Mesenchymal stem cell (in vitro differentiated cells and primary cell): ENCODE results near the gene OOSP4A.

ENCODE experiments used
- DNase-seq: peaks from one replicate; pipeline ENCODE4 v3.0.0-alpha.2; 2013
- H2AFZ ChIP-seq: one replicate; pipeline ENCODE4 v1.6.1; 2013; ENCODE audit warnings: low read depth, mild to moderate bottlenecking, control low read depth, inconsistent platforms, low read length, moderate library complexity
- H2AK5ac ChIP-seq: 2 replicates; pipeline ENCODE4 v1.6.1; 2013; ENCODE audit warnings: low read length, moderate library complexity, mild to moderate bottlenecking, inconsistent platforms; ENCODE audit not compliant: severe bottlenecking
- H2BK120ac ChIP-seq: one replicate; pipeline ENCODE4 v1.6.1; 2013; ENCODE audit warnings: low read depth, mild to moderate bottlenecking, inconsistent platforms, low read length, moderate library complexity
- H2BK12ac ChIP-seq, 2 experiments: one replicate each; pipeline ENCODE4 v1.6.1; 2013; ENCODE audit warnings: inconsistent platforms in 2 of 2, low read length in 2 of 2, mild to moderate bottlenecking in 2 of 2, moderate library complexity in 2 of 2, control low read depth in 1 of 2
- H2BK15ac ChIP-seq: one replicate; pipeline ENCODE4 v1.6.1; 2013; ENCODE audit warnings: mild to moderate bottlenecking, low read depth, inconsistent platforms; ENCODE audit not compliant: poor library complexity, severe bottlenecking
- H2BK5ac ChIP-seq: 2 replicates; pipeline ENCODE4 v1.6.1; 2013; ENCODE audit warnings: low read depth, mild to moderate bottlenecking, low read length, control low read depth, inconsistent platforms; ENCODE audit not compliant: poor library complexity, severe bottlenecking
- H3K14ac ChIP-seq, 2 experiments: one replicate each; pipeline ENCODE4 v1.6.1; 2013; ENCODE audit warnings: inconsistent platforms in 2 of 2, low read length in 2 of 2, control low read depth in 1 of 2, mild to moderate bottlenecking in 1 of 2, moderate library complexity in 1 of 2
- H3K18ac ChIP-seq, 2 experiments: one replicate each; pipeline ENCODE4 v1.6.1; 2013; ENCODE audit warnings: inconsistent platforms in 2 of 2, low read length in 2 of 2, control low read depth in 1 of 2, low read depth in 1 of 2, mild to moderate bottlenecking in 1 of 2
- H3K23ac ChIP-seq, 2 experiments: one replicate each; pipeline ENCODE4 v1.6.1; 2013; ENCODE audit warnings: inconsistent platforms in 2 of 2, low read length in 2 of 2, mild to moderate bottlenecking in 2 of 2, moderate library complexity in 2 of 2, control low read depth in 1 of 2
- H3K27ac ChIP-seq: 2 replicates; pipeline ENCODE4 v1.5.1; 2013; ENCODE audit warnings: mild to moderate bottlenecking, moderate library complexity, low read length, control low read depth, inconsistent platforms; ENCODE audit not compliant: poor library complexity, severe bottlenecking
- H3K27me3 ChIP-seq, 2 experiments: 2 replicates each; pipeline versions ENCODE4 v1.6.1 to v1.7.0; 2013; ENCODE audit warnings: low read length in 2 of 2, mild to moderate bottlenecking in 2 of 2, moderate library complexity in 2 of 2, control low read depth in 1 of 2, inconsistent platforms in 1 of 2; ENCODE audit not compliant: control insufficient read depth in 1 of 2, insufficient read depth in 1 of 2
- H3K36me3 ChIP-seq, 2 experiments: 2 replicates each; pipeline versions ENCODE4 v1.6.1 to v1.7.0; 2013; ENCODE audit warnings: low read length in 2 of 2, control low read depth in 1 of 2, inconsistent platforms in 1 of 2, low read depth in 1 of 2, mild to moderate bottlenecking in 1 of 2; ENCODE audit not compliant: insufficient read depth in 2 of 2, control insufficient read depth in 1 of 2
- H3K4ac ChIP-seq, 2 experiments: one replicate each; pipeline ENCODE4 v1.6.1; 2013; ENCODE audit warnings: inconsistent platforms in 2 of 2, low read length in 2 of 2, mild to moderate bottlenecking in 2 of 2, moderate library complexity in 2 of 2, control low read depth in 1 of 2, low read depth in 1 of 2
- H3K4me1 ChIP-seq: 2 replicates; pipeline ENCODE4 v1.6.1; 2013; ENCODE audit warnings: low read depth, low read length, control low read depth; ENCODE audit not compliant: control insufficient read depth, insufficient read depth
- H3K4me2 ChIP-seq: 2 replicates; pipeline ENCODE4 v1.6.1; 2013; ENCODE audit warnings: low read length, mild to moderate bottlenecking, inconsistent platforms; ENCODE audit not compliant: poor library complexity, severe bottlenecking
- H3K4me3 ChIP-seq, 2 experiments: 2 replicates each; pipeline versions ENCODE4 v1.5.1 to v1.7.0; 2013; ENCODE audit warnings: low read length in 2 of 2, mild to moderate bottlenecking in 2 of 2, control low read depth in 1 of 2, low read depth in 1 of 2; ENCODE audit not compliant: insufficient read depth in 1 of 2
- H3K79me1 ChIP-seq: replicated peaks from 2 replicates; pipeline ENCODE4 v1.6.1; 2013; ENCODE audit warnings: mild to moderate bottlenecking, control low read depth, low read length, inconsistent platforms; ENCODE audit not compliant: poor library complexity, severe bottlenecking
- H3K9ac ChIP-seq: 2 replicates; pipeline ENCODE4 v1.7.0; 2013; ENCODE audit warnings: mild to moderate bottlenecking, low read length, moderate library complexity
- H3K9me3 ChIP-seq: 2 replicates; pipeline ENCODE4 v1.7.0; 2013; ENCODE audit warnings: mild to moderate bottlenecking, low read length; ENCODE audit not compliant: control insufficient read depth
- H4K8ac ChIP-seq: one replicate; pipeline ENCODE4 v1.6.1; 2013; ENCODE audit warnings: inconsistent platforms, mild to moderate bottlenecking, low read length, moderate library complexity
- H4K91ac ChIP-seq: one replicate; pipeline ENCODE4 v1.6.1; 2013; ENCODE audit warnings: mild to moderate bottlenecking, low read length, inconsistent platforms
- WGBS: methylation state at CpG from one replicate; pipeline ENCODE4 v1.1.7; 2013; ENCODE audit warnings: mixed read lengths; 5-methylcytosine and 5-hydroxymethylcytosine counted together

OOSP4A gene

DNA sequence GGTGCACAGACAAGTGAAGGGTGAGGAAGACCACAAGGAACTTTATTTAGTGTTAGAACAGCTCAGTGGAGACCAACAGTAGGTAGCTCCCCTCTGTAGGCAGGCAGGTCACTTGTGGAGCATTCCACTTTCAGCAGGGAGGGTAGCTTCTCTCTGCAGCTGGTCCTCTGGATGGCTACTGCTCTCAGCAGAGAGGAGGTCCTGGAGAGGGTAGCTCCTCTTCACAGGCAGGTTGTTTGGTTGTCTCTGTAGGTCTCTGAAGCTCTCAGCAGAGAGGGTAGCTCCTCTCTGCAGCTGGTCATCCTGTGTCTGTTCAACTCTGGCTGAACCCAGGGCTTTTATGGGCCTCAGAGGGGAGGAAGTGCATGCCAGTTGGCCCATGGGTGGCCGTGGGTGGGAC lies 32.1 kb upstream of the OOSP4A start:
- H3K9ac ChIP-seq, result no peak overlapping the region
- no peak overlapping the region for H3K4me3 ChIP-seq
- no peak overlapping the region for H4K8ac ChIP-seq
- no peak overlapping the region for H3K4me2 ChIP-seq
- no peak overlapping the region for H3K18ac ChIP-seq
- no peak overlapping the region for H2BK5ac ChIP-seq
- H3K27me3 ChIP-seq, result no peaks in the 10 kb centered on the region
- no peak overlapping the region for H3K27ac ChIP-seq
- no peak overlapping the region for H2AK5ac ChIP-seq
- no peak overlapping the region for H4K91ac ChIP-seq
- no peak overlapping the region for H3K14ac ChIP-seq
- no peak overlapping the region for H2BK12ac ChIP-seq
- H3K36me3 ChIP-seq, result no peaks in the 10 kb centered on the region
- no peak overlapping the region for H2BK15ac ChIP-seq
- H3K4me1 ChIP-seq, result no peaks in the 10 kb centered on the region
- DNase-seq, result no peak
- H3K79me1 ChIP-seq, result no peaks in the 10 kb centered on the region
- no peak overlapping the region for H2AFZ ChIP-seq
- no peak overlapping the region for H3K4ac ChIP-seq
- no peak overlapping the region for H2BK120ac ChIP-seq
- WGBS, result 79% methylated on average over 1 of the region's 1 CpG
- H3K23ac ChIP-seq, result no peak overlapping the region
- H3K9me3 ChIP-seq, result peaks cover 14% of the 10 kb centered on the region

DNA sequence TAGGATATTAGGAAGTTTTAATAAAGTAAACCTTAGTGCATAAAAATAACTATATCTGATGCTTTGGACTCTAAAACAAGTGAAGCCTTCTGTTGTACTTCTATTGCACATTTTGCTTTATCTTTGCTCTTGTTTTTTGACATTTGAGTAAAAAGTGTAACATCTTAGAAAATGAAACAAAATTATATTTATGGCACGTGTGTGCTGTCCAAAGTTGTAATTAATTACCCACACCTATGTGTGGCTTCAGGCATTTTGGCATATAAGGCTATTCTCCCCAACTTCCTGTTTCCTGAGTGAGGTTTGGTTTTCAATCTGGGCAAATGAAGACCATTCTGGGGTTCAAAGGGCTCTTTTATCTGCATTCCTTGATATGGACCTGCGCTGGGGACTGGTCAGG lies 25.7 kb upstream of the OOSP4A start, which contains the start of gene OOSP1:
OOSP1 (plus strand) TSS at position 301 of the 400 bp plus-strand sequence; CDS start at position 324, 23 bp downstream.
- Histone ChIP-seq H3K27me3 (no peaks in the 10 kb centered on the region), H3K9ac (no peak within 1 kb of the TSS), H2BK5ac (no peak within 1 kb of the TSS), H3K14ac (no peak within 1 kb of the TSS), H3K4me3 (no peak within 1 kb of the TSS), H4K91ac (no peak within 1 kb of the TSS), H2AK5ac (no peak within 1 kb of the TSS), H3K4me2 (no peak within 1 kb of the TSS), H2AFZ (no peak within 1 kb of the TSS), H2BK15ac (no peak within 1 kb of the TSS), H3K18ac (no peak within 1 kb of the TSS), H3K27ac (no peak within 1 kb of the TSS), H3K4ac (no peak within 1 kb of the TSS), H3K79me1 (no peaks in the 10 kb centered on the region), H3K4me1 (no peaks in the 10 kb centered on the region), H3K9me3 (no peaks in the 10 kb centered on the region), H2BK120ac (no peak within 1 kb of the TSS), H2BK12ac (no peak within 1 kb of the TSS), H4K8ac (no peak within 1 kb of the TSS), H3K36me3 (no peaks in the 10 kb centered on the region), H3K23ac (no peak within 1 kb of the TSS)
- no peak for DNase-seq
- WGBS, result 82% methylated on average over 1 of the region's 2 CpGs

DNA sequence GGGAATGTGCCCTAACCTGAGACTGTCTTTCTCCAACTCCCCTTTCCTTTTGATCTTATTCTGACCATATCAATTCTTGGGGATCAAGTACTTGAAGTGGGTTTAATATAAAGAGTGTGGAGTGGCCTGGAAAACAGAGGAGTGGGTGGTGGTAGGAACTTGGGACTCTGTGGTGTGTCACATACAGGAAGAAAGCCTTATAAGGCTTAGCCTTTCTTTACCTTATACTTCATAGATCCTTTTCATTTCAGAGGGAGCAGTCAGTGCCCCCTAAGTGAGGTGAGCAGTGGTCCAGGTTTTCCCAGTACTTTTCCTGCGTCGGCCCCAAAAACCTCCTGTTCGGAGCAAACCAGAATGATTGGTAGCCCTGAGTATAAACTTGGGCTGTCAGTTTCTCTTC lies 25.1 kb upstream of the OOSP4A start:
- no peak overlapping the region for H2BK15ac ChIP-seq
- H3K9ac ChIP-seq, result no peak overlapping the region
- H3K36me3 ChIP-seq, result no peaks in the 10 kb centered on the region
- H2BK12ac ChIP-seq, result no peak overlapping the region
- no peaks in the 10 kb centered on the region for H3K27me3 ChIP-seq
- no peak overlapping the region for H2BK120ac ChIP-seq
- H3K79me1 ChIP-seq, result no peaks in the 10 kb centered on the region
- no peak overlapping the region for H2BK5ac ChIP-seq
- no peak overlapping the region for H3K4me3 ChIP-seq
- H3K9me3 ChIP-seq, result no peaks in the 10 kb centered on the region
- no peak overlapping the region for H4K91ac ChIP-seq
- WGBS, result 95% methylated on average over 3 of the region's 3 CpGs
- no peak for DNase-seq
- H2AFZ ChIP-seq, result no peak overlapping the region
- H4K8ac ChIP-seq, result no peak overlapping the region
- no peak overlapping the region for H3K18ac ChIP-seq
- H2AK5ac ChIP-seq, result no peak overlapping the region
- no peaks in the 10 kb centered on the region for H3K4me1 ChIP-seq
- no peak overlapping the region for H3K14ac ChIP-seq
- no peak overlapping the region for H3K4me2 ChIP-seq
- H3K27ac ChIP-seq, result no peak overlapping the region
- H3K4ac ChIP-seq, result no peak overlapping the region
- H3K23ac ChIP-seq, result no peak overlapping the region

DNA sequence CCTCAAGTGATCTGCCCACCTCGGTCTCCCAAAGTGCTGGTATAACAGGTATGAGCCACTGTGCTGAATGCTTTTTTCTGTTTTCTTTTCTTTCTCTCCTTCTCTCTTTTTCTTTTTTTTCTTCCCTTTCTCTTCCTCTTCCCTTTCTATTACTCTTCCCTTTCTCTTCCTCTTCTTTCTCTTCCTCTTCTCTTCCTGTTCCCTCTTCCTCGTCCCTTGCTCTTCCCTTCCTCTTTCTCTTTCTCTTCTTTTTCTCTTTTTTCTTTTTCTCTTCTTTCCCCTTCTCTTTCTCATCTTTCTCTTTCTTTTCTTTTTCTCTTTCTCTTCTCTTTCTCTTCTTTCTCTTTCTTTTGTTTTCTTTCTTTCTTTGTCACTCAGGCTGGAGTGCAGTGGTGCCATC lies 24.4 kb upstream of the OOSP4A start:
- Histone ChIP-seq H2BK15ac (no peak overlapping the region), H3K79me1 (no peaks in the 10 kb centered on the region), H4K8ac (no peak overlapping the region), H3K36me3 (no peaks in the 10 kb centered on the region), H3K9me3 (no peaks in the 10 kb centered on the region), H3K4me3 (no peak overlapping the region), H3K4me2 (no peak overlapping the region), H2BK120ac (no peak overlapping the region), H2AFZ (no peak overlapping the region), H2BK5ac (no peak overlapping the region), H3K27ac (no peak overlapping the region), H3K18ac (no peak overlapping the region), H2AK5ac (no peak overlapping the region), H3K23ac (no peak overlapping the region), H3K9ac (no peak overlapping the region), H3K27me3 (no peaks in the 10 kb centered on the region), H3K4ac (no peak overlapping the region), H2BK12ac (no peak overlapping the region), H3K14ac (no peak overlapping the region), H4K91ac (no peak overlapping the region), H3K4me1 (no peaks in the 10 kb centered on the region)
- WGBS, result 77% methylated on average over 2 of the region's 2 CpGs
- no peak for DNase-seq
